Measurements from ENCODE around the gene UNC13A.
A peak's percentile ranks its signal among the peaks of the same experiment; 100 is the strongest.

The UNC13A gene

DNA sequence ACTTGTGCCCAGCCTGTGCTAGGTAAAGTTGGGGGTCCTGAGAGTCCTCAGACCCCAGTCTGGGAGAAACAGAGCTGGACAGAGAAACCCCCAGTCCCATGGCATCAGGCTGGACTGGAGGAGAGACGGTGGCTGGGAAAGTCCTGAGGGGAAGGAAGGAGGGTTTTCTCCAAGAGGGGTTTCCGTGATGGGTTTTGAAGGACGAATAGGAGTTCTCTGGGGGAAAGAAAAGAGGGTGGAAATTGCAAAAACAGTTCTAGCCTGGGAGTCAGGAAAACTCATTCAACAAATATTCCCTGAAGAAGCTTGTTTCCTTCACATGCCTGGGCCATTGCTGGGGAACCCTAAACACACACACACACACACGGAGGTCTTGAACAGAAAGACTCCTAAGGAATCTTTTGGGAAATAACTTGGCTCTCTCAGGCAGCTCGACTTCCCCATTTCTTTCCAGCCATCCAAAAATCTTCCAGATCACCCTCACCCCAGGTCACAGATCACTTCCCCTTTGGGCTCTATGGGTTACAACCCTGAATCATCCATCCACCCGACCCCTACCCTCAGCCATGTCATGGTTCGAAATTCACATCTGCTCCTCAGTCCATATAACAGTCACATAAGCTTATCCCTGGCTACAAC lies 85.2 kb downstream of the UNC13A start:
- H3K27me3 ChIP-seq (ENCODE audit: insufficient read depth, poor library complexity, severe bottlenecking) = peaks cover 3% of the 10 kb centered on the region
- TF ChIP-seq GABPA (IDR thresholded peaks at IDR 0.05; ENCODE audit: low read depth) (no peak), SPI1 (IDR thresholded peaks at IDR 0.05; ENCODE audit: borderline replicate concordance, low read depth) (peak; percentile 72; the same call in 1 of the 2 replicates), POLR2AphosphoS5 (IDR thresholded peaks at IDR 0.05; ENCODE audit: low read depth) (no peak)
- TF ChIP-seq, protein P1, sequence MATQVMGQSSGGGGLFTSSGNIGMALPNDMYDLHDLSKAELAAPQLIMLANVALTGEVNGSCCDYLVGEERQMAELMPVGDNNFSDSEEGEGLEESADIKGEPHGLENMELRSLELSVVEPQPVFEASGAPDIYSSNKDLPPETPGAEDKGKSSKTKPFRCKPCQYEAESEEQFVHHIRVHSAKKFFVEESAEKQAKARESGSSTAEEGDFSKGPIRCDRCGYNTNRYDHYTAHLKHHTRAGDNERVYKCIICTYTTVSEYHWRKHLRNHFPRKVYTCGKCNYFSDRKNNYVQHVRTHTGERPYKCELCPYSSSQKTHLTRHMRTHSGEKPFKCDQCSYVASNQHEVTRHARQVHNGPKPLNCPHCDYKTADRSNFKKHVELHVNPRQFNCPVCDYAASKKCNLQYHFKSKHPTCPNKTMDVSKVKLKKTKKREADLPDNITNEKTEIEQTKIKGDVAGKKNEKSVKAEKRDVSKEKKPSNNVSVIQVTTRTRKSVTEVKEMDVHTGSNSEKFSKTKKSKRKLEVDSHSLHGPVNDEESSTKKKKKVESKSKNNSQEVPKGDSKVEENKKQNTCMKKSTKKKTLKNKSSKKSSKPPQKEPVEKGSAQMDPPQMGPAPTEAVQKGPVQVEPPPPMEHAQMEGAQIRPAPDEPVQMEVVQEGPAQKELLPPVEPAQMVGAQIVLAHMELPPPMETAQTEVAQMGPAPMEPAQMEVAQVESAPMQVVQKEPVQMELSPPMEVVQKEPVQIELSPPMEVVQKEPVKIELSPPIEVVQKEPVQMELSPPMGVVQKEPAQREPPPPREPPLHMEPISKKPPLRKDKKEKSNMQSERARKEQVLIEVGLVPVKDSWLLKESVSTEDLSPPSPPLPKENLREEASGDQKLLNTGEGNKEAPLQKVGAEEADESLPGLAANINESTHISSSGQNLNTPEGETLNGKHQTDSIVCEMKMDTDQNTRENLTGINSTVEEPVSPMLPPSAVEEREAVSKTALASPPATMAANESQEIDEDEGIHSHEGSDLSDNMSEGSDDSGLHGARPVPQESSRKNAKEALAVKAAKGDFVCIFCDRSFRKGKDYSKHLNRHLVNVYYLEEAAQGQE (IDR thresholded peaks at IDR 0.05; ENCODE audit: insufficient replicate concordance, low read depth) = no peak
- TF ChIP-seq, protein P2, sequence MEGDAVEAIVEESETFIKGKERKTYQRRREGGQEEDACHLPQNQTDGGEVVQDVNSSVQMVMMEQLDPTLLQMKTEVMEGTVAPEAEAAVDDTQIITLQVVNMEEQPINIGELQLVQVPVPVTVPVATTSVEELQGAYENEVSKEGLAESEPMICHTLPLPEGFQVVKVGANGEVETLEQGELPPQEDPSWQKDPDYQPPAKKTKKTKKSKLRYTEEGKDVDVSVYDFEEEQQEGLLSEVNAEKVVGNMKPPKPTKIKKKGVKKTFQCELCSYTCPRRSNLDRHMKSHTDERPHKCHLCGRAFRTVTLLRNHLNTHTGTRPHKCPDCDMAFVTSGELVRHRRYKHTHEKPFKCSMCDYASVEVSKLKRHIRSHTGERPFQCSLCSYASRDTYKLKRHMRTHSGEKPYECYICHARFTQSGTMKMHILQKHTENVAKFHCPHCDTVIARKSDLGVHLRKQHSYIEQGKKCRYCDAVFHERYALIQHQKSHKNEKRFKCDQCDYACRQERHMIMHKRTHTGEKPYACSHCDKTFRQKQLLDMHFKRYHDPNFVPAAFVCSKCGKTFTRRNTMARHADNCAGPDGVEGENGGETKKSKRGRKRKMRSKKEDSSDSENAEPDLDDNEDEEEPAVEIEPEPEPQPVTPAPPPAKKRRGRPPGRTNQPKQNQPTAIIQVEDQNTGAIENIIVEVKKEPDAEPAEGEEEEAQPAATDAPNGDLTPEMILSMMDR (IDR thresholded peaks at IDR 0.05; ENCODE audit: insufficient read depth, low read length) = no peak
- no peak overlapping the region for H3K27ac ChIP-seq (replicated peaks)
- no peak for DNase-seq (ENCODE audit: low read depth in 1 of 2, low spot score in 1 of 2)
- no peak overlapping the region for H3K4me3 ChIP-seq (replicated peaks; ENCODE audit: insufficient read depth, low read length)

DNA sequence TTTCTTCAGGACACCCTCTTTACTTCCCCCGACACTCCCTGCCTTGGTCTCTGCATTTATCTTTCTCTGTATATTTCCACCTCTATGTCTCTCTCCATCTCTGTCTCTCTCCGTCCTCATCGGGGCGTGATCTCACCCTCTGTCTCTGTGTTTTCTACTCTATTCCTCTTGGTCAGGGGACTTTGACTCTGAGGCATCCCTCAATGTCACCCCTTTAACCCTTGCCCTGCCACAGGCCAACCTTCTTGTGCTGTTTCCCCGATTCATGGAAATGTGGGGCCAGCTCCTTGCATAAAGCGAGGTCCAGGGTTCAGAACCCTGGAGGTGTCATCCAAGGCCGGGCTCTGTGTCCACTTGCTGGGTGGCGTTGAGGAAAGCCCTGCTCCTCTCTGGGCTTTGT lies 85.9 kb downstream of the UNC13A start:
- no peak for DNase-seq (ENCODE audit: low read depth in 1 of 2, low spot score in 1 of 2)
- Histone ChIP-seq H3K4me3 (replicated peaks; ENCODE audit: insufficient read depth, low read length) (no peak overlapping the region), H3K27ac (replicated peaks) (no peak overlapping the region), H3K27me3 (ENCODE audit: insufficient read depth, poor library complexity, severe bottlenecking) (peaks cover 3% of the 10 kb centered on the region)
- no peak for TF ChIP-seq GABPA (IDR thresholded peaks at IDR 0.05; ENCODE audit: low read depth)
- TF ChIP-seq, protein P2 (IDR thresholded peaks at IDR 0.05; ENCODE audit: insufficient read depth, low read length) = no peak
- no peak for TF ChIP-seq POLR2AphosphoS5 (IDR thresholded peaks at IDR 0.05; ENCODE audit: low read depth)
- TF ChIP-seq SPI1 (IDR thresholded peaks at IDR 0.05; ENCODE audit: borderline replicate concordance, low read depth) = no peak
- TF ChIP-seq, protein P1 (IDR thresholded peaks at IDR 0.05; ENCODE audit: insufficient replicate concordance, low read depth) = no peak

DNA sequence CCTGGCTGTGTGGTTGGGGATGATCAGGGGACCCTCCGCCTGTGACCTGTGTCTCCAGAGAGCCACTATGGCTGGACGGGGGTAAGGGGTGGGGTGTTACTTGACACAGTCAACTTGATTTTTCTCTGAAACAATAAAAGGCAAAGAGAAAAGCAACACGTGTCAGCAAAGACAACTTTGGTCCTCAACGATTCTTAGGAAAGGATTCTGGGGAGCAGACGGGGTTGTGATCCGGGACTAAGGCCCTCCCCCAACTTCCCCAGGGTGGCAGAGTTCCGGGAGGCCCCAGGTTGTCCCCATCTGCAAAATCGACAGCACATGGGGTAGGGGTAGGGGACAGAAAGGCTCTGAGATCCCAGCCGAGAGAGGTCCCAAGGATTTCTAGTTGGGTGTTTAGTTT lies 86.5 kb downstream of the UNC13A start:
- Histone ChIP-seq H3K4me3 (replicated peaks; ENCODE audit: insufficient read depth, low read length) (no peak overlapping the region), H3K27me3 (ENCODE audit: insufficient read depth, poor library complexity, severe bottlenecking) (peaks cover 3% of the 10 kb centered on the region), H3K27ac (replicated peaks) (no peak overlapping the region)
- TF ChIP-seq, protein P1 (IDR thresholded peaks at IDR 0.05; ENCODE audit: insufficient replicate concordance, low read depth) = no peak
- TF ChIP-seq GABPA (IDR thresholded peaks at IDR 0.05; ENCODE audit: low read depth) (no peak), POLR2AphosphoS5 (IDR thresholded peaks at IDR 0.05; ENCODE audit: low read depth) (no peak)
- no peak for DNase-seq (ENCODE audit: low read depth in 1 of 2, low spot score in 1 of 2)

Data from HL-60 (cell line).